DOHH2 (cell line): Measurements from ENCODE around the gene GNB3.

Experiments used
- H3F3A ChIP-seq: fragments of 200-600 bp; sonication (generic), shearing (Covaris generic); 2 replicates; pipeline ENCODE4 v1.6.0; 2016; ENCODE audit warnings: antibody characterized with exemption, mild to moderate bottlenecking; ENCODE audit not compliant: control insufficient read depth, insufficient read depth
- H3K27ac ChIP-seq: fragments of 200-600 bp; sonication (generic); 2 replicates; pipeline ENCODE4 v1.5.1; 2014; ENCODE audit warnings: low read depth, mild to moderate bottlenecking, low read length, moderate library complexity
- H3K27me3 ChIP-seq: fragments of 200-600 bp; sonication (generic); 2 replicates; pipeline ENCODE4 v1.6.1; 2014; ENCODE audit warnings: mild to moderate bottlenecking, low read length, mixed read lengths; ENCODE audit not compliant: control insufficient read depth
- H3K36me3 ChIP-seq: fragments of 200-600 bp; sonication (generic); 2 replicates; pipeline ENCODE4 v1.6.1; 2014; ENCODE audit warnings: mild to moderate bottlenecking, low read length, moderate library complexity, mixed read lengths; ENCODE audit not compliant: control insufficient read depth
- H3K4me1 ChIP-seq: fragments of 200-600 bp; sonication (generic); 2 replicates; pipeline ENCODE4 v1.6.1; 2014; ENCODE audit warnings: mild to moderate bottlenecking, low read length, mixed read lengths; ENCODE audit not compliant: control insufficient read depth
- H3K4me2 ChIP-seq: fragments of 200-600 bp; sonication (generic); 2 replicates; pipeline ENCODE4 v1.6.0; 2014; ENCODE audit warnings: mild to moderate bottlenecking, low read length, moderate library complexity
- H3K4me3 ChIP-seq: fragments of 200-600 bp; sonication (generic); 2 replicates; pipeline ENCODE4 v1.5.1; 2014; ENCODE audit warnings: mild to moderate bottlenecking, low read length, mixed read lengths
- H3K79me2 ChIP-seq: fragments of 200-600 bp; sonication (generic); 2 replicates; pipeline ENCODE4 v1.6.1; 2014; ENCODE audit warnings: mild to moderate bottlenecking, low read length, mixed read lengths; ENCODE audit not compliant: control insufficient read depth
- H3K9me2 ChIP-seq: fragments of 200-600 bp; sonication (generic); replicated peaks from 2 replicates; pipeline ENCODE4 v1.6.1; 2014; ENCODE audit warnings: mild to moderate bottlenecking, low read length, mixed read lengths; ENCODE audit not compliant: control insufficient read depth
- H3K9me3 ChIP-seq: fragments of 200-600 bp; sonication (generic); 2 replicates; pipeline ENCODE4 v1.6.1; 2014; ENCODE audit warnings: antibody characterized with exemption, low read length, mixed read lengths; ENCODE audit not compliant: control insufficient read depth, insufficient read depth
- H4K20me1 ChIP-seq: fragments of 200-600 bp; sonication (generic); 2 replicates; pipeline ENCODE4 v1.6.0; 2014; ENCODE audit warnings: low read depth, mild to moderate bottlenecking, antibody characterized with exemption, low read length, moderate library complexity; ENCODE audit not compliant: control insufficient read depth, insufficient read depth
- CTCF ChIP-seq: fragments of 200-600 bp; sonication (generic); IDR thresholded peaks from one replicate; pipeline ENCODE4 v1.5.1; 2014; ENCODE audit warnings: antibody characterized with exemption, mild to moderate bottlenecking, low read depth, low read length; ENCODE audit not compliant: poor library complexity, severe bottlenecking
- EZH2phosphoT487 ChIP-seq: fragments of 200-600 bp; sonication (generic); IDR thresholded peaks from 2 replicates; pipeline ENCODE4 v1.6.1; 2017; ENCODE audit warnings: borderline replicate concordance, mild to moderate bottlenecking, antibody characterized with exemption, low read length, moderate library complexity, mixed read lengths

Gene GNB3

DNA sequence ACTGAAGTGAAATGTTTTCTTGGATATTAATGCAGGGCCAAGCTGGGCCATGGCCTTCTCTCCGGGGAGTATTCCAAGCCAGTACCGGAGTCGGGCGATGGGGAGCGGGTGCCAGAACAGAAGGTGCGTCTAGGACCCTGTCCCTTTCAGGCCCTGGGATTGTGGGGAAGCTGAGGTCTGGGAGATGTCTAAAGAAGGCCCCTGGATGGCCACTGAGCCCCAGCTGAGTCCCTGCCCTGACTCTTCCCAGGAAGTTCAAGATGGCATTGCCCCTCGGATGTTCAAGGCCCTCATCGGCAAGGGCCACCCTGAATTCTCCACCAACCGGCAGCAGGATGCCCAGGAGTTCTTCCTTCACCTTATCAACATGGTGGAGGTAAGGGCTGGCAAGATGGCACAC lies 19.4 kb downstream of the GNB3 start:
- no peak overlapping the region for H3K4me3 ChIP-seq
- H4K20me1 ChIP-seq, result no peaks in the 10 kb centered on the region
- H3K9me2 ChIP-seq, result no peaks in the 10 kb centered on the region
- no peaks in the 10 kb centered on the region for H3K9me3 ChIP-seq
- H3K27ac ChIP-seq, result no peak overlapping the region
- H3F3A ChIP-seq, result no peaks in the 10 kb centered on the region
- peaks cover 2% of the 10 kb centered on the region for H3K79me2 ChIP-seq
- H3K4me2 ChIP-seq, result no peak overlapping the region
- no peaks in the 10 kb centered on the region for H3K27me3 ChIP-seq
- H3K4me1 ChIP-seq, result no peaks in the 10 kb centered on the region
- H3K36me3 ChIP-seq, result peaks cover 94% of the 10 kb centered on the region
- TF ChIP-seq EZH2phosphoT487, result no peak
- no peak for TF ChIP-seq CTCF

DNA sequence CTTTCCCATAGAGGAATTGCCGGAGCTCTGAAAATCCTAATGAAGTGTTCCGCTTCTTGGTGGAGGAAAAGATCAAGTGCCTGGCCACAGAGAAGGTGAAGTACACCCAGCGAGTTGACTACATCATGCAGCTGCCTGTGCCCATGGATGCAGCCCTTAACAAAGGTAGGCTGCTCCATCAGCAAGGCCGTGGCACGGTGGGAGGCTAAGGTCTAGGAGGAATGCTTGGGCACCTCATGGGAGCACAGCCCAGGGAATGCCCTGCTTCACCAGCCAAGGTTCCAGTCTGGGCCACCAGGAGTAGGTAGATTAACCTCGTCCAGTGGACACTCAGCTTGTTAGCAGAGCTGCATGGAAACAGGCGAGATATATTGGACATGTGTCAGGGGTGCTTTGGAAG lies 20.2 kb downstream of the GNB3 start:
- H3K9me3 ChIP-seq, result no peaks in the 10 kb centered on the region
- peaks cover 93% of the 10 kb centered on the region for H3K36me3 ChIP-seq
- no peaks in the 10 kb centered on the region for H4K20me1 ChIP-seq
- H3K4me2 ChIP-seq, result no peak overlapping the region
- H3K27me3 ChIP-seq, result no peaks in the 10 kb centered on the region
- no peaks in the 10 kb centered on the region for H3K4me1 ChIP-seq
- no peak overlapping the region for H3K27ac ChIP-seq
- no peaks in the 10 kb centered on the region for H3K9me2 ChIP-seq
- no peak for TF ChIP-seq CTCF
- no peak for TF ChIP-seq EZH2phosphoT487
- no peak overlapping the region for H3K4me3 ChIP-seq
- no peaks in the 10 kb centered on the region for H3K79me2 ChIP-seq
- H3F3A ChIP-seq, result no peaks in the 10 kb centered on the region

- Histone ChIP-seq H3K27me3 (no peaks in the 10 kb centered on the region), H3K9me2 (no peaks in the 10 kb centered on the region), H4K20me1 (no peaks in the 10 kb centered on the region), H3K79me2 (no peaks in the 10 kb centered on the region), H3K27ac (no peak overlapping the region), H3K4me1 (peaks cover 1% of the 10 kb centered on the region), H3K9me3 (no peaks in the 10 kb centered on the region), H3K36me3 (peaks cover 92% of the 10 kb centered on the region), H3F3A (no peaks in the 10 kb centered on the region), H3K4me3 (no peak overlapping the region), H3K4me2 (no peak overlapping the region)
- no peak for TF ChIP-seq CTCF
- TF ChIP-seq EZH2phosphoT487, result no peak
These were observed 20.7 kb downstream of the GNB3 start for GRCh38 chr12:6861391-6861790.

GRCh38 chr12:6863033-6863432 lies 22.3 kb downstream of the GNB3 start:
- Histone ChIP-seq H3K4me3 (no peak overlapping the region), H3K27me3 (no peaks in the 10 kb centered on the region), H4K20me1 (peaks cover under 1% of the 10 kb centered on the region; the same call in 1 of the 2 replicates), H3K79me2 (peaks cover 13% of the 10 kb centered on the region), H3K9me3 (no peaks in the 10 kb centered on the region), H3K27ac (no peak overlapping the region), H3K4me1 (peaks cover 9% of the 10 kb centered on the region), H3K36me3 (peaks cover 87% of the 10 kb centered on the region), H3K4me2 (no peak overlapping the region), H3F3A (no peaks in the 10 kb centered on the region; the same call in 1 of the 2 replicates), H3K9me2 (no peaks in the 10 kb centered on the region)
- TF ChIP-seq EZH2phosphoT487, result no peak
- no peak for TF ChIP-seq CTCF
